ENCODE data around the gene EHMT1. TPM values are rescaled to one million over a fixed set of nuclear protein-coding genes. Genes with fewer than 3 reads are reported as not detected.
"Not testable (repeated sequence)": the region's sequence is repeated elsewhere in the genome, so short reads cannot be mapped to it uniquely, and the experiment has no call there.

Gene EHMT1
- polyA plus RNA-seq, 1 donor, result 40.4 TPM

- no peak for DNase-seq (ENCODE audit: low read depth)
Observed at GRCh38 chr9:137615387-137615871, 3.4 kb upstream of the EHMT1 start.

GRCh38 chr9:137619240-137620047 lies 639 bp downstream of the EHMT1 start:
- no peak for DNase-seq (ENCODE audit: low read depth)

DNA sequence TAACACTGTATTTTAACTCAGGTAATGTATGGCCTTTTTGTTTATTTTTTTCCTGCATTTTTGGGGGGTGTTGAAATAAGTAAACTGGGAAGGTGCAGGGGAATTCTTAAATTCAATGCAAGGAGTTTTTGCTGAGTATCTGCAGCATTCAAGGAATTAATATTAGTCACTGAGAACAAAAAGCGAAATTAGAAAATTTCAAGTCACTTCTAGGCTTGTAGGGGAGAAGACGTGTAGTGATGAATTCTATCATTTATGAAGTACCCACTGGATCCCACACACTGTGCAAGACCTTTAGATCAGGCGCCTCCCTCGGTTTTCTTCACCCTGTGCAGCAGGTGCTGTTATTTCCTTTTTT lies 1.2 kb downstream of the EHMT1 start:
- no peak for DNase-seq (ENCODE audit: low read depth)

- no peak for DNase-seq (ENCODE audit: low read depth)
Observed at GRCh38 chr9:137620581-137620980, 1.8 kb downstream of the EHMT1 start.

- no peak for DNase-seq (ENCODE audit: low read depth)
Observed at GRCh38 chr9:137621131-137621757, 2.4 kb downstream of the EHMT1 start.

- not testable (repeated sequence) for DNase-seq (ENCODE audit: low read depth)
Observed at GRCh38 chr9:137622211-137622610, 3.4 kb downstream of the EHMT1 start.

DNA sequence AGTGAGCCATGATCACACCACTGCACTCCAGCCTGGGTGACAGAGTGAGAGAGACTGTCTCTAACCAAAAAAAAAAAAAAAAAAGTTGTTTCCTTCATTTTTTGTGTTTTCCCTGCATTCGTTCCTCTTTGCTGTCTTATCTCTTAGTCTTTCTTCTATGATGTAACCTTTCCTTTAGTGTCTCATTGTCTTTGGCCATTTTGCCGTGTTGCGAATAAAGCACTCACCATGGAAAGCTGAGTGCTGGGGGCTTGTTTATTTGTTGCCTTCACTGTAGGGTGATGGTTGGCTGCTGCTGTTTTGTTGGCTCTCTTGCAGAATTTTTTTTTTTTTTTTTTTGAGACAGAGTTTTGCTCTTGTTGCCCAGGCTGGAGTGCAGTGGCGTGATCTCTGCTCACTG lies 7.7 kb downstream of the EHMT1 start:
- no peak for DNase-seq (ENCODE audit: low read depth)

GRCh38 chr9:137627406-137627805 lies 8.6 kb downstream of the EHMT1 start:
- not testable (repeated sequence) for DNase-seq (ENCODE audit: low read depth)

- DNase-seq (ENCODE audit: low read depth), result no peak
Observed at GRCh38 chr9:137630126-137630525, 11.3 kb downstream of the EHMT1 start.

DNA sequence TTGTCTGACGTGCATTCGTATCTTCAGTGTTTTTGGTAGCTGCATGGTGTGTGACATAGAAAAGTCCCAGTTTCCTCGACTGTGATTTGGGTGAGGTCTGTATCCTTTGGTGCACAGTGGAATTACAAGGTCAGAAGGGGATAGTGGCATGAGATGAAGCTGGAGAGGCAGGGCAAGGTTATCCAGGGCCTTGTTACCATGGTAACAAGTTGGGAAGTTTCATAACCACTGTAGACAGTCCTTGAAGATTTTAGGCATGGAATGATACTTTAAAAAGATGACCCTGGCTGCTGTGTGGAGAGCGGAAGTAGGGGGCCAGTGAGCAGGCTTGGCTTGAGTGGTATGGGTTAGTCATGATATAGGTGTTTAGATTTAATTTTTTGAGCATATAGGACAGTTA lies 11.9 kb downstream of the EHMT1 start:
- no peak for DNase-seq (ENCODE audit: low read depth)

- DNase-seq (ENCODE audit: low read depth), result no peak
Observed at GRCh38 chr9:137631345-137632229, 12.8 kb downstream of the EHMT1 start.

DNA sequence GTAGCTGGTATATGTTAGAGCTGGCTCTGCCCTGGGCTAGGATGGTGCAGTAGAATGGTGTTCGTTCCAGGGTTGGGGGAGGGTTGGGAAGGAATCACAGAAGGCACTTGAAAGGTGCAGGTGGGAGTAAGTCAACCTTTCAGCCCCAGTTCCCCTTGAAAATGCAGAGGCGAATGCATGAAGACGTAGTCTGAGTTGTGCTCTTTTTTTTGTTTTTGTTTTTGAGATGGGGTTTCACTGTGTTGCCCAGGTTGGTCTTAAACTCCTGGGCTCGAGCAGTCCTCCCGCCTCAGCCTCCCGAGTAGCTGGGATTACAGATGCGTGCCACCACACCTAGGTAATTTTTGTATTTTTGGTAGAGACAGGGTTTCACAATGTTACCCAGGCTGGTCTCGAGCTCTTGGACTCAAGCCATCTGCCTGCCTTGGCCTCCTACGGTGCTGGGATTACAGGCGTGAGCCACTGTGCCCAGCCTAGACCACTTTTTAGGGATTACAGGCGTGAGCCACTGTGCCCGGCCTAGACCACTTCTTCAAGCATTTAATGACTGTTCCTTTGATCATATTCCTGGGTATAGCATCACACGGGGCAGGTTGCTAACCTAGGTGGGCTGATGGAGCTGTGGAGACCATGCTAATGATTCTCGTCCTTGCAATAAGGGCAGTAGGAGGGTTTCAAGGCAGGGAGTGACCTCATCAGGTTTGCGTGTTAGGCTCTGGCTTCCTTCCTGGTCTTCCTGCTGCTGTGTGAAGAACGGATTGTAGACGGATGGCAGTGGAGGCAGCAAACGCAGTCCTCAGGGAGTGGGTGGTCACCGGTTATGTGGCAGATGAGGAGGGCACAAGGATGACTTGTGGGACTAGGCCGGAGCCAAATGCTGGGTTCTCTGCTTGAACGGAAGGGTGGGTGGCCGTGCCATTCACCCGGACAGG lies 13.7 kb downstream of the EHMT1 start:
- no peak for DNase-seq (ENCODE audit: low read depth)

GRCh38 chr9:137634016-137634415 lies 15.2 kb downstream of the EHMT1 start:
- DNase-seq (ENCODE audit: low read depth), result no peak

GRCh38 chr9:137638680-137639079 lies 19.9 kb downstream of the EHMT1 start:
- DNase-seq (ENCODE audit: low read depth), result no peak

DNA sequence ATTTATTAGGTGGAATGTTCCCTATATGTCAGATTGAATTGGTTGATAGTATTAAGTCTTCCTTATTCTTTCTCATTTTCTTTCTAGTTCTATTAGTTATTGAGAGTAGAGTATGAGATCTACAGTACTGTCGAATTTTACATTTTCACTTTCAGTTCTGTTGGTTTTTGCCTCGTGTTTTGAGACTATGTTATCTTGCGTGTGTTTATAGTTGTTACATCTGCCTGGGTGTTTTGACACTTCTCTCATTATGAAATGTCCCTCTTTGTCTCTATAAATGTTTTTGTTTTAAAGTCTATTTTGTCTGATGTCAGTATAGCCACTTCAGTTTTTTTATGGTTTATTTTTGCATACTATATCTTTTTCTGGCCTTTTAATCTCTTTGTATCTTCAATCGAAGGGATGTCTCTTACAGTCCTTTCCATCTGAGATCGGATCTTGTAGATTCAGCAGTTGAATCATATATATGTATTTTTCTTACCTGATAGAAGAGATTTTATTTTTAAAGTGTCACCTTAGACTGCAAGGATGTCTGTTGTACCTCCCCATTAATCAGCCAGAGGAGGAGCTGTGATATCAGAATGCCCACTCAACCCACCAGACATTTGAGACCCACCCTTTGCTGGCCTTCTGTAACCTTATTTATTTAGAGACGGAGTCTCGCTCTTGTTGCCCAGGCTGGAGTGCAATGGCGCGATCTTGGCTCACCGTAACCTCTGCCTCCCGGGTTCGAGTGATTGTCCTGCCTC lies 20.7 kb downstream of the EHMT1 start:
- no peak for DNase-seq (ENCODE audit: low read depth)

DNA sequence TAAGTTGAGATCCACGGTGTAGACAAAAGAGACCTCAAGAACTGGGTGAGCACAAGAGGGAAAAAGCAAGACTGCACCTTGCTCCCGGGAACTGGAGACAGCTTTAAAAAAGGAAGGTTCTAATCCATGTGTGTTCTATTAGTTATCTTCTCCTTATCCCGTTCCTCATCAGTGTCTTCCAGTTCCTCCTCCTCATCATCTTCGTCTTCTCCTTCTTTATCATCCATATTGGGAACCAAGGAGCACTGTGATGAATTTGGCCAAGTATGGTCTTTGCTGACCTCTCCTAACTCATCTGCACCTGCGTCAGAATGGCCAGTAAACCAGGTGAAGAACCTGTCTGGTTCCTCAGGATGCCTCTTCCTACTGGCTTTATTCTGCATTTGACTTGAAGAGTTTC lies 22.1 kb downstream of the EHMT1 start:
- DNase-seq (ENCODE audit: low read depth), result no peak

GRCh38 chr9:137642118-137642601 lies 23.4 kb downstream of the EHMT1 start:
- no peak for DNase-seq (ENCODE audit: low read depth)

DNA sequence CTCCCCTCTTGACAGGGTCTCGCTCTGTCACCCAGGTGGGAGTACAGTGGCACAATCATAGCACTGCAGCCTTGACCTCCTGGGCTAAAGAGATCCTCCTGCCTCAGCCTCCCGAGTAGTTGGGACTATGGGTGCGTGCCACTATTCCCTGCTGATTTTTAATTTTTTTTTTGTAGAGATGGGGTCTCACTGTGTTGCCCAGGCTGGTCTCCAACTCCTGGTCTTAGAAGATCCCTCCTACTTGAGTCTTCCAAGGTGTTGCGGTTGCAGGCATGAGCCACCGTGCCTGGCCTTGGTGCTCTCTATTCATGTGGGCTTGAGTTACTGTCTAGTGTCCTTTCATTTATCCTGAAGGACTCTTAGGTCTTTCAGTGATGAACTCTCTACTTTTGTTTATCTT lies 24.1 kb downstream of the EHMT1 start:
- no peak for DNase-seq (ENCODE audit: low read depth)

DNA sequence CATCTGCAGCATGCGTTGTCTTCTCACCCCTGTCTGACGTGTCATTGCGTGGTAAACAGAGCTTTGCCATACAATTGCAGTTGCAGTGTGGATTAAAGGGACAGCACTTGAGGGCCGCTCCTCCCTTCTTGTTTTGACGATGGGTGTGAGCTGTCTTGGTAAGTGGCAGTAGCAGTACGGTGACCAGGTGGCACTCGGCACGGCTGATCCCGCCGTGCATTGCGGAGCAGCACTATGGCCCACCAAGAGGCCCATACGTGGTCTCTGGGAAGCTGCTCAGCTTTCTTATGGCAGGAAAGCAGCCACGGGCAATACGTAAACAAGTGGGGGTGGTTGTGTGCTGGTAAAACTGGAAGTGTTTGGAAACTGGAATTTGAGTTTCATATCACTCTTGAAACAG lies 25.1 kb downstream of the EHMT1 start:
- no peak for DNase-seq (ENCODE audit: low read depth)

- no peak for DNase-seq (ENCODE audit: low read depth)
Observed at GRCh38 chr9:137645211-137645610, 26.4 kb downstream of the EHMT1 start.

Measured in forelimb muscle (tissue), 1 donor.